H1 (cell line): ENCODE measurements around the gene MMP19. TPM values are rescaled to one million over a fixed set of nuclear protein-coding genes. Genes with fewer than 3 reads are reported as not detected.

Experiments used
- CTCF ChIA-PET: fragments of 300-600 bp; sonication (Branson Sonifier 250); formaldehyde crosslinking; loops from one replicate; lab custom pipeline; 2021; ENCODE audit not compliant: partially characterized antibody; lab: Charles Lee
- POLR2A ChIA-PET: fragments of 300-600 bp; sonication (Branson Sonifier 250); formaldehyde crosslinking; loops from one replicate; lab custom pipeline; 2021; ENCODE audit warnings: inconsistent platforms; ENCODE audit not compliant: partially characterized antibody; lab: Charles Lee
- DNase-seq, 2 experiments: peaks; one replicate each; pipeline versions ENCODE4 v3.0.0 to v3.0.0-alpha.2; 2010 to 2022; ENCODE audit warnings: low spot score in 2 of 2, low read depth in 1 of 2, mixed read lengths in 1 of 2
- FAIRE-seq: peaks from 2 replicates; lab custom pipeline; 2011; peaks lifted over from hg19 to GRCh38; lab: Jason Lieb, UNC
- H2AFZ ChIP-seq: 2 replicates; pipeline ENCODE4 v1.8.1; 2012; ENCODE audit warnings: low read length, inconsistent platforms
- H2AK5ac ChIP-seq: 2 replicates; pipeline ENCODE4 v1.6.1; 2013; ENCODE audit warnings: low read depth, low read length
- H2BK120ac ChIP-seq: replicated peaks from 2 replicates; pipeline ENCODE3; 2013; ENCODE audit warnings: low read depth, low read length, inconsistent platforms
- H2BK12ac ChIP-seq: 2 replicates; pipeline ENCODE4 v1.6.1; 2013; ENCODE audit warnings: low read depth, low read length
- H2BK15ac ChIP-seq: 2 replicates; pipeline ENCODE4 v1.6.1; 2013; ENCODE audit warnings: low read length
- H2BK20ac ChIP-seq: 2 replicates; pipeline ENCODE4 v1.6.1; 2013; ENCODE audit warnings: low read length
- H2BK5ac ChIP-seq: 2 replicates; pipeline ENCODE4 v1.6.1; 2013; ENCODE audit warnings: low read depth, low read length
- H3K14ac ChIP-seq: 2 replicates; pipeline ENCODE4 v1.6.1; 2013; ENCODE audit warnings: inconsistent platforms; ENCODE audit not compliant: insufficient read length
- H3K18ac ChIP-seq: 2 replicates; pipeline ENCODE4 v1.6.1; 2013; ENCODE audit warnings: low read length; ENCODE audit errors: extremely low read depth
- H3K23ac ChIP-seq: 2 replicates; pipeline ENCODE4 v1.6.1; 2013; ENCODE audit warnings: inconsistent platforms; ENCODE audit not compliant: insufficient read length
- H3K23me2 ChIP-seq: 2 replicates; pipeline ENCODE4 v1.6.1; 2013; ENCODE audit warnings: low read depth, low read length
- H3K27ac ChIP-seq: 2 replicates; pipeline ENCODE4 v1.6.1; 2011; ENCODE audit warnings: low read depth, low read length, inconsistent platforms
- H3K27me3 ChIP-seq, 4 experiments: replicated peaks in 1 of 4; 1 replicate in 1 of 4; 2 replicates in 3 of 4; pipeline versions ENCODE4 v1.6.1 to v1.8.1; 2011 to 2013; ENCODE audit warnings: low read length in 3 of 4, mild to moderate bottlenecking in 3 of 4, inconsistent platforms in 2 of 4, mixed read lengths in 2 of 4, moderate library complexity in 1 of 4; ENCODE audit not compliant: control insufficient read depth in 3 of 4, insufficient read depth in 3 of 4; ENCODE audit errors: extremely low read depth in 1 of 4
- H3K36me3 ChIP-seq, 4 experiments: 2 replicates each; pipeline versions ENCODE4 v1.6.1 to v1.8.1; 2011 to 2013; ENCODE audit warnings: mild to moderate bottlenecking in 4 of 4, low read length in 3 of 4, moderate library complexity in 2 of 4, control low read depth in 1 of 4, inconsistent platforms in 1 of 4; ENCODE audit not compliant: insufficient read depth in 4 of 4, control insufficient read depth in 2 of 4
- H3K4ac ChIP-seq: replicated peaks from 2 replicates; pipeline ENCODE3; 2013; ENCODE audit warnings: low read length, low read depth, mixed read lengths, inconsistent platforms; ENCODE audit not compliant: insufficient read length
- H3K4me1 ChIP-seq, 4 experiments: replicated peaks in 1 of 4; 1 replicate in 1 of 4; 2 replicates in 3 of 4; pipeline versions ENCODE4 v1.6.1 to v1.8.1; 2011 to 2013; ENCODE audit warnings: low read length in 3 of 4, inconsistent platforms in 2 of 4, mixed read lengths in 1 of 4; ENCODE audit not compliant: insufficient read depth in 4 of 4, control insufficient read depth in 3 of 4
- H3K4me2 ChIP-seq, 2 experiments: 2 replicates each; pipeline versions ENCODE4 v1.6.1 to v1.8.1; 2011 to 2013; ENCODE audit warnings: low read depth in 2 of 2, low read length in 2 of 2, control low read depth in 1 of 2, inconsistent platforms in 1 of 2, mild to moderate bottlenecking in 1 of 2; ENCODE audit not compliant: insufficient read depth in 1 of 2
- H3K4me3 ChIP-seq, 4 experiments: fragments of 200-600, 300-600 bp in 1 of 4; sonication (generic), shearing (Covaris generic), sonication (Bioruptor Twin) in 1 of 4; 2 replicates each; pipeline versions ENCODE4 v1.5.1 to v1.8.1; 2011 to 2016; ENCODE audit warnings: low read length in 4 of 4, low read depth in 3 of 4, control low read depth in 2 of 4, inconsistent platforms in 2 of 4, mild to moderate bottlenecking in 2 of 4, mixed read lengths in 1 of 4, moderate library complexity in 1 of 4; ENCODE audit not compliant: insufficient read depth in 2 of 4; ENCODE audit errors: extremely low read depth in 1 of 4
- H3K56ac ChIP-seq: replicated peaks from 2 replicates; pipeline ENCODE3; 2013; ENCODE audit warnings: low read depth, mild to moderate bottlenecking, mixed read lengths, low read length, inconsistent platforms; ENCODE audit not compliant: insufficient read length
- H3K79me1 ChIP-seq: 2 replicates; pipeline ENCODE4 v1.6.1; 2013; ENCODE audit warnings: low read depth, low read length, control low read depth
- H3K79me2 ChIP-seq, 2 experiments: 2 replicates each; pipeline versions ENCODE4 v1.6.1 to v1.8.1; 2012 to 2013; ENCODE audit warnings: low read length in 2 of 2, mild to moderate bottlenecking in 2 of 2, inconsistent platforms in 1 of 2; ENCODE audit not compliant: insufficient read depth in 2 of 2, control insufficient read depth in 1 of 2
- H3K9ac ChIP-seq, 4 experiments: replicated peaks in 1 of 4; 1 replicate in 1 of 4; 2 replicates in 3 of 4; pipeline versions ENCODE4 v1.6.1 to v1.8.1; 2011 to 2013; ENCODE audit warnings: low read depth in 3 of 4, low read length in 3 of 4, control low read depth in 2 of 4, mild to moderate bottlenecking in 2 of 4, moderate library complexity in 2 of 4, inconsistent platforms in 1 of 4; ENCODE audit errors: extremely low read depth in 1 of 4
- H3K9me3 ChIP-seq, 2 experiments: 2 replicates each; pipeline versions ENCODE4 v1.6.1 to v1.8.1; 2012 to 2013; ENCODE audit warnings: mild to moderate bottlenecking in 2 of 2, moderate library complexity in 2 of 2, control low read depth in 1 of 2, inconsistent platforms in 1 of 2, low read depth in 1 of 2, low read length in 1 of 2, mixed read lengths in 1 of 2; ENCODE audit not compliant: insufficient read depth in 2 of 2
- H4K20me1 ChIP-seq, 2 experiments: replicated peaks in 1 of 2; 2 replicates each; pipeline versions ENCODE3 to v1.8.1; 2011 to 2013; ENCODE audit warnings: inconsistent platforms in 2 of 2, low read length in 2 of 2, mild to moderate bottlenecking in 1 of 2; ENCODE audit not compliant: insufficient read depth in 2 of 2, control insufficient read depth in 1 of 2
- H4K5ac ChIP-seq: 2 replicates; pipeline ENCODE4 v1.6.1; 2013; ENCODE audit warnings: low read length, low read depth, mixed read lengths, inconsistent platforms; ENCODE audit not compliant: insufficient read length
- H4K8ac ChIP-seq: 2 replicates; pipeline ENCODE4 v1.8.0; 2013; ENCODE audit warnings: mild to moderate bottlenecking, moderate library complexity, low read length, inconsistent platforms; ENCODE audit not compliant: insufficient read depth; ENCODE audit errors: extremely low read depth
- H4K91ac ChIP-seq: replicated peaks from 2 replicates; pipeline ENCODE3; 2013; ENCODE audit warnings: low read length, mixed read lengths, inconsistent platforms; ENCODE audit not compliant: insufficient read length
- CBX8 ChIP-seq: fragments of 300-800, 300-1000 bp; sonication (generic); IDR thresholded peaks from 2 replicates; pipeline ENCODE4 v1.7.1; 2016; ENCODE audit warnings: low read depth, low read length, borderline replicate concordance
- EGR1 ChIP-seq: IDR thresholded peaks from 2 replicates; pipeline ENCODE4 v1.6.1; 2011; ENCODE audit warnings: low read depth, low read length, borderline replicate concordance
- MAFK ChIP-seq: IDR thresholded peaks from 2 replicates; pipeline ENCODE4 v1.6.1; 2012; ENCODE audit warnings: low read depth, mild to moderate bottlenecking, improper control_type of control experiment, low read length
- WGBS, 2 experiments: shearing (Covaris generic) in 1 of 2; methylation state at CpG; one replicate each; pipeline versions ENCODE4 v1.1.6 to v1.1.7; 2013 to 2015; ENCODE audit warnings: low lambda C conversion rate in 2 of 2, mixed read lengths in 2 of 2, inconsistent platforms in 1 of 2, low coverage in 1 of 2, missing lambda C conversion rate in 1 of 2; ENCODE audit not compliant: insufficient replicate concordance in 2 of 2, insufficient coverage in 1 of 2, insufficient read length in 1 of 2; ENCODE audit errors: extremely low coverage in 1 of 2, missing lambda C conversion rate in 1 of 2; 5-methylcytosine and 5-hydroxymethylcytosine counted together
- polyA plus RNA-seq, 7 experiments: library from polyadenylated mRNA; depleted of rRNA in 3 of 7; stranded (reverse) in 5 of 7; unstranded in 2 of 7; fragments of >200 nt in 5 of 7; fragments of 200-250 nt in 2 of 7; gene quantifications; 1 replicate in 5 of 7; 2 replicates in 1 of 7; 4 replicates in 1 of 7; pipeline versions ENCODE4 v1.2.1 to v1.2.3, GENCODE V29; 2011 to 2013; ENCODE audit warnings: missing spikeins in 2 of 7, mixed read lengths in 2 of 7
- total RNA-seq: library from RNA; stranded (reverse); fragmentation: NEBNext Ultra II Directional; extraction: Animal tissue kit (Norgen Biotek cat#: 25700); gene quantifications from 2 replicates; pipeline ENCODE4 v1.2.1, GENCODE V29; 2021

The MMP19 gene
- total and polyA plus RNA-seq, 2 of the 8 experiments (the other 6 are each of a cell fraction or from before 2014, with no cell fraction given), result 2.7 to 3.3 TPM

- DNase-seq (no peak), FAIRE-seq (no peak)
- no peak overlapping the region for H3K18ac ChIP-seq
- H3K36me3 ChIP-seq, result peaks cover 8 to 75% (median 48%) of the 10 kb centered on the region in 4 experiments; a peak in 7 of 8 replicates
- no peaks in the 10 kb centered on the region for H3K23me2 ChIP-seq
- no peaks in the 10 kb centered on the region for H3K4me1 ChIP-seq
- H3K56ac ChIP-seq, result no peak overlapping the region
- no peak overlapping the region for H2AK5ac ChIP-seq
- ChIA-PET POLR2A (interaction anchor here (0.7 kb wide), 1 partner anchor 65 kb away, joined by 4 read pairs; no protein-coding TSS in a partner anchor), CTCF (interaction anchor here (9.8 kb wide), 1 partner anchor 52 kb away, joined by 145 read pairs; no protein-coding TSS in a partner anchor)
- H3K27ac ChIP-seq, result no peak overlapping the region
- no peak overlapping the region for H4K91ac ChIP-seq
- no peak overlapping the region for H3K4ac ChIP-seq
- TF ChIP-seq CBX8 (no peak), EGR1 (no peak), MAFK (peak; percentile 55; the same call in 1 of the 2 replicates)
- H2BK12ac ChIP-seq, result no peak overlapping the region
- H4K8ac ChIP-seq, result no peak overlapping the region
- no peak overlapping the region for H2AFZ ChIP-seq
- H3K9ac ChIP-seq, result no peak overlapping the region
- H3K23ac ChIP-seq, result no peak overlapping the region
- 87% methylated on average over 3 of the region's 4 CpGs; no CpG with 5 or more reads in 1 of the 2 experiments for WGBS, 2 experiments
- no peak overlapping the region for H3K4me3 ChIP-seq
- no peaks in the 10 kb centered on the region for H3K9me3 ChIP-seq
- H2BK120ac ChIP-seq, result no peak overlapping the region
- H3K14ac ChIP-seq, result no peak overlapping the region
- no peak overlapping the region for H4K5ac ChIP-seq
- no peak overlapping the region for H2BK20ac ChIP-seq
- no peak overlapping the region for H3K4me2 ChIP-seq
- peaks cover 0 to 2% of the 10 kb centered on the region in 2 experiments for H4K20me1 ChIP-seq
- no peaks in the 10 kb centered on the region for H3K27me3 ChIP-seq
- no peaks in the 10 kb centered on the region; the same call in 1 of the 2 replicates for H3K79me1 ChIP-seq
- H3K79me2 ChIP-seq, result no peaks in the 10 kb centered on the region
- no peak overlapping the region for H2BK5ac ChIP-seq
- H2BK15ac ChIP-seq, result no peak overlapping the region
Observed at GRCh38 chr12:55789893-55790292, 52.8 kb downstream of the MMP19 start.
